Cardiac muscle cell (in vitro differentiated cells and primary cell): ENCODE measurements around the gene B3GALT5. TPM values are rescaled to one million over a fixed set of nuclear protein-coding genes. Genes with fewer than 3 reads are reported as not detected.

Source experiments
- DNase-seq, 2 donors: peaks; one replicate each; pipeline versions ENCODE4 v3.0.0 to v3.0.0-alpha.2; 2010 to 2017; ENCODE audit warnings: low read depth in 1 of 2, low spot score in 1 of 2
- H3K27ac ChIP-seq: fragments of 200-600 bp; sonication (generic); 2 replicates; pipeline ENCODE4 v1.5.1; 2016
- H3K27me3 ChIP-seq: fragments of 200-600 bp; sonication (generic); 2 replicates; pipeline ENCODE4 v1.6.0; 2016; ENCODE audit warnings: control low read depth
- H3K36me3 ChIP-seq: fragments of 200-600 bp; sonication (generic); 2 replicates; pipeline ENCODE4 v1.5.1; 2016; ENCODE audit warnings: control low read depth
- H3K4me1 ChIP-seq: fragments of 200-600 bp; sonication (generic); 2 replicates; pipeline ENCODE4 v1.8.1; 2017; ENCODE audit warnings: low read depth, mild to moderate bottlenecking, mixed run types
- H3K4me3 ChIP-seq: fragments of 200-600 bp; sonication (generic); 2 replicates; pipeline ENCODE4 v1.5.1; 2016; ENCODE audit warnings: mild to moderate bottlenecking
- H3K9me3 ChIP-seq: fragments of 200-600 bp; sonication (generic); 2 replicates; pipeline ENCODE4 v1.5.1; 2017; ENCODE audit warnings: low read depth, mild to moderate bottlenecking, control low read depth
- polyA plus RNA-seq: library from polyadenylated mRNA; unstranded; fragments of >200 nt; fragmentation: Nextera tagmentation; extraction: Ambion mirVana; gene quantifications from 2 replicates; pipeline ENCODE4 v1.2.1, GENCODE V29; 2016
- total RNA-seq: library from RNA; depleted of rRNA; stranded (reverse); fragments of >200 nt; gene quantifications from 2 replicates; pipeline ENCODE4 v1.2.3, GENCODE V29; 2016
- TF ChIP-seq, protein P1 (sequence below): IDR thresholded peaks from 2 replicates; pipeline ENCODE4 v1.5.1; 2012; ENCODE audit warnings: low read depth, mild to moderate bottlenecking, low read length

The B3GALT5 gene
- total and polyA plus RNA-seq, 2 experiments from 2014 or later, result 1.1 to 1.4 TPM

DNA sequence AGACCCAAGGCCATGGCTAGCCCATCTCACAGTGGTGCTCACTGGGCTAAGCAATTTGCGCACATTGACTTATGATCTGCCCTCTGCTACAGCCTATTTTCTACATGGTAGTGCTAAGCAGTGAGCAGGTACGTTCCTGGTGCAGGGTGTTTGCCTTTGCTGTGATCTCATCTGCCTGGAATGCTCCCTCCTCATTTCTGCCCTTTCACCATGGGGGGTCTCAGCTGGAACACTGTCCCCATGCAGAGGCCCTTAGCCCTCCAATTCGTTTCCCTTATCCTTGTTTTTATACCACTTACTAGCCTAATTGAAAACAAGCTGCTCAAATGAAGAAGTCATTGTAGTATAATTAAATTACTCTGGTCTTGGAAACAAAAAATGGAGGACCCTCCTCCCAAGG, 2.0 kb upstream of the B3GALT5 start:
- Histone ChIP-seq H3K36me3 (no peaks in the 10 kb centered on the region), H3K27ac (no peak overlapping the region), H3K4me1 (peaks cover 10% of the 10 kb centered on the region), H3K4me3 (no peak overlapping the region), H3K27me3 (no peaks in the 10 kb centered on the region), H3K9me3 (no peaks in the 10 kb centered on the region)
- TF ChIP-seq, protein P1, sequence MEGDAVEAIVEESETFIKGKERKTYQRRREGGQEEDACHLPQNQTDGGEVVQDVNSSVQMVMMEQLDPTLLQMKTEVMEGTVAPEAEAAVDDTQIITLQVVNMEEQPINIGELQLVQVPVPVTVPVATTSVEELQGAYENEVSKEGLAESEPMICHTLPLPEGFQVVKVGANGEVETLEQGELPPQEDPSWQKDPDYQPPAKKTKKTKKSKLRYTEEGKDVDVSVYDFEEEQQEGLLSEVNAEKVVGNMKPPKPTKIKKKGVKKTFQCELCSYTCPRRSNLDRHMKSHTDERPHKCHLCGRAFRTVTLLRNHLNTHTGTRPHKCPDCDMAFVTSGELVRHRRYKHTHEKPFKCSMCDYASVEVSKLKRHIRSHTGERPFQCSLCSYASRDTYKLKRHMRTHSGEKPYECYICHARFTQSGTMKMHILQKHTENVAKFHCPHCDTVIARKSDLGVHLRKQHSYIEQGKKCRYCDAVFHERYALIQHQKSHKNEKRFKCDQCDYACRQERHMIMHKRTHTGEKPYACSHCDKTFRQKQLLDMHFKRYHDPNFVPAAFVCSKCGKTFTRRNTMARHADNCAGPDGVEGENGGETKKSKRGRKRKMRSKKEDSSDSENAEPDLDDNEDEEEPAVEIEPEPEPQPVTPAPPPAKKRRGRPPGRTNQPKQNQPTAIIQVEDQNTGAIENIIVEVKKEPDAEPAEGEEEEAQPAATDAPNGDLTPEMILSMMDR, result no peak
- DNase-seq, result no peak

DNA sequence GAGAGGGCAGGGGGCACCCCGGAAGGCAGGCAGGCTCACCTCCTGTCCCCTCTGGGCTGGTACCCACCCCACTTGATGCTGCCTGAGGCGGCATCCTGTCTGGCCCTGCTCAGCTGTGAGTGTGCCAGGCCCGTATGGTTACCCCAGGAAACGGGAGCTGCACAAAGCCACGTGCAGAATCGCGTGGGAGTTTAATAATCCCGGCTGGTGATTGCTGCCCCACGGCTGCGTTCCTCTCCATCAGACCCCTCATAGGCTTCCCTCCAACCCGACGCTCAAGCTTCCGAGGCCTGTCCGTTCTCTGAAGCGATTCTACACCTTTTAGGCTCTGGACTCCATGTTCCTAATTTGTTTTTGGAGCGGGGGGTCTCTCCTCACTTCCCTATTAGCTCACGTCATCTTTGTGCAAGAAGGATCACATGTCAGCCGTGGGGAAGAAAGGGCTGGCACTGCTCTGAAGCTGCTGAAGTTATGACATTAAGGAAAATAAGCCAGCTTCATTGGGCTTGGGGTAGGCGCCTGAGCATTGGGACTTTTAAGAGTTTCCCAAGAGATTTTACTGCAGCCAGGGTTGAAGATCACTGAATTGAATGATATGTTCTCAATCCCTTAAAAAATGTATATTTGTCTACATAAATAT, 1.1 kb upstream of the B3GALT5 start:
- Histone ChIP-seq H3K27me3 (no peaks in the 10 kb centered on the region), H3K9me3 (no peaks in the 10 kb centered on the region), H3K27ac (no peak overlapping the region), H3K4me3 (no peak overlapping the region), H3K36me3 (no peaks in the 10 kb centered on the region), H3K4me1 (peaks cover 10% of the 10 kb centered on the region)
- TF ChIP-seq, protein P1, result no peak
- no peak for DNase-seq

DNA sequence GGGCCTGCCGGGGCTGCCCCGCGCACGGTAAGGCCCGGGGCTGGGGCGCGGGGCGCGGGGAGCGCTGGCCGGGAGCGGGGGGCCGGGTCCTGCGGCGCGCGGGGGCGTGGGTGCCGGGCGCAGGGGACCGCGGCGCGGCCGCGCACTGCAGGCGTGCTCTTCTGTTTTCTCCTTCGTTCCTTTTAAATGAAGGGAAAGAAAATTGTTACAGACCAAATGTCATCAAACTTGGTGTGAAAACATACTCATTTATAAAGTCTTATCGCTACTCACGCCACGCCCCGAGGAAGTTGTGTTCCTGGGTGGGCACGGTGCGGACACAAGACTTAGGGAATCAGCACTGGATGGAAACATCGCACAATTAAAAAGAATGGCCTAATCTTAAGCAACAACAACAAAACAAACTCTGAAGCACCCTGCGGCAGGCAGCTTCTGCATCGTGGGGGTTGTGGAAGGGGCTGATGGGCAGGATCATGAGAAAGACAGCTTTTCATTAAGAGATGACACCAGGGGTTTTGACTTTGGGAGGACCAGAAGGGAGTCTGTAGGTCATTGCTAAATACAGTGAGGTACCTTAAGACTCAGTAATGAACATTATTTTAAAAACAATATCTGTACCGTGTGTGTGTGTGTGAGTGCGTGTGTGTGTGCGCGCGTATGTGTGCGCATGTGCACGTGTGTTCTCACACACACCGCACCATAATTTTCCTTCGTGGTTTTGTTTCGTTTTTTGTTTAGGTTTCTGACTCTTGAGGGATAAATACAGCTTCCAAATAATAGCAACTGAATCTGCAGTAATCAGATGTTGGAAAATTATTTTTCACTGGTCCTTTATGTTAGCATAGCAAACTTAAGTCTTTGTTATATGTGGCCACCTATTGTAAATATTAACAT, 548 bp downstream of the B3GALT5 start:
- Histone ChIP-seq H3K4me1 (peaks cover 10% of the 10 kb centered on the region), H3K27me3 (no peaks in the 10 kb centered on the region), H3K36me3 (no peaks in the 10 kb centered on the region), H3K4me3 (peak overlapping the region; percentile 45), H3K27ac (no peak overlapping the region), H3K9me3 (no peaks in the 10 kb centered on the region)
- DNase-seq, result no peak
- TF ChIP-seq, protein P1, result no peak

DNA sequence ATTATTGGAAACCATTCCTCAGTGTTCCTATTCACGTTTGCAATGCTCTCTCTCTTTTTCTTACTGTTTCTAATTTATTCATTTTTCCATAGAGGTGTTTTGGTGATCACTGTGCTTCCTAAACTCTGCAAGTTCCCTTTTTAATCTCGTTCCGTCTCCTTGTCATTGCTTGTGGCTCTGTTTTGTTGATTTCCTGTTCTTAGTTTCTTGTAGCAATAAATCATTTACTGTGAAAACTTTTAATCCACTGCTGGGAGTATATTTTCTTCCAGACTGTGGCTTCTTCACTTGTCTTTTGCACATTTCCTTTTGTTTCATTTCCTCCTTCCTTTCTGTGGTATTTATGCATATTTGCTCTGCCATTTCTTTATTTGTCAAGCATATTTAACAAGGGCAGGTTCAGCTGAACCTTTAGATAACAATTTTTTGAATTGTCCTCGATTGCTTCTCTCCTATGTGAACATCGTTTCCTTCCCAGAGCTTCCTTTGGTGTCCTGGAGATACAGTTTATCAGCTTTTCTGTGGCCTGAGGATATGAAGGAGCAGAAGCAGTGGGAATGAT, 3.6 kb downstream of the B3GALT5 start:
- H3K9me3 ChIP-seq, result no peaks in the 10 kb centered on the region
- H3K4me1 ChIP-seq, result peaks cover 10% of the 10 kb centered on the region
- no peaks in the 10 kb centered on the region for H3K36me3 ChIP-seq
- TF ChIP-seq, protein P1, result no peak
- no peak overlapping the region for H3K4me3 ChIP-seq
- no peak for DNase-seq
- H3K27me3 ChIP-seq, result no peaks in the 10 kb centered on the region
- H3K27ac ChIP-seq, result no peak overlapping the region

DNA sequence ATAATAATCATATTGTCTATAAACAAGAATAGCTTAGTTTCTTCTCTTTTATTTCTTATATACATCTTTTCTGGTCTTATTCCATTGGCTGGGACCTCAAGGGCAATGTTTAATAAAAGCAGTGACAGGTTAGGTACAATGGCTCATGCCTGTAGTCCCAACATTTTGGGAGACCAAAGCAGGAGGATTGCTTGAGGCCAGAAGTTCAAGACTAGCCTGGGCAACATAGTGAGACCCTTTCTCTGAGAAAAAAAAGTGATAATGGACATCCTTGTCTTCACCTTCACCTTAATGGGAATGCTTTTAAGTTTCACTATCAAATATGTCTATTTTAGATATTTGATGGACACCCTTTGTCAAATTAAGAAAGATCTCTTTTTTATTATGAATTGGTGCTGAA, 8.1 kb downstream of the B3GALT5 start:
- H3K9me3 ChIP-seq, result no peaks in the 10 kb centered on the region
- H3K27ac ChIP-seq, result no peak overlapping the region
- TF ChIP-seq, protein P1, result no peak
- H3K36me3 ChIP-seq, result no peaks in the 10 kb centered on the region
- no peak for DNase-seq
- H3K27me3 ChIP-seq, result no peaks in the 10 kb centered on the region
- no peaks in the 10 kb centered on the region for H3K4me1 ChIP-seq
- no peak overlapping the region for H3K4me3 ChIP-seq
